Measurements from ENCODE around the gene RHOG. TPM values are rescaled to one million over a fixed set of nuclear protein-coding genes. Genes with fewer than 3 reads are reported as not detected.

The RHOG gene
- total and polyA plus RNA-seq, 9 of the 15 experiments (the other 6 are each of a cell fraction or from before 2014, with no cell fraction given) = 22.6 to 162 (median 80.3) TPM

DNA sequence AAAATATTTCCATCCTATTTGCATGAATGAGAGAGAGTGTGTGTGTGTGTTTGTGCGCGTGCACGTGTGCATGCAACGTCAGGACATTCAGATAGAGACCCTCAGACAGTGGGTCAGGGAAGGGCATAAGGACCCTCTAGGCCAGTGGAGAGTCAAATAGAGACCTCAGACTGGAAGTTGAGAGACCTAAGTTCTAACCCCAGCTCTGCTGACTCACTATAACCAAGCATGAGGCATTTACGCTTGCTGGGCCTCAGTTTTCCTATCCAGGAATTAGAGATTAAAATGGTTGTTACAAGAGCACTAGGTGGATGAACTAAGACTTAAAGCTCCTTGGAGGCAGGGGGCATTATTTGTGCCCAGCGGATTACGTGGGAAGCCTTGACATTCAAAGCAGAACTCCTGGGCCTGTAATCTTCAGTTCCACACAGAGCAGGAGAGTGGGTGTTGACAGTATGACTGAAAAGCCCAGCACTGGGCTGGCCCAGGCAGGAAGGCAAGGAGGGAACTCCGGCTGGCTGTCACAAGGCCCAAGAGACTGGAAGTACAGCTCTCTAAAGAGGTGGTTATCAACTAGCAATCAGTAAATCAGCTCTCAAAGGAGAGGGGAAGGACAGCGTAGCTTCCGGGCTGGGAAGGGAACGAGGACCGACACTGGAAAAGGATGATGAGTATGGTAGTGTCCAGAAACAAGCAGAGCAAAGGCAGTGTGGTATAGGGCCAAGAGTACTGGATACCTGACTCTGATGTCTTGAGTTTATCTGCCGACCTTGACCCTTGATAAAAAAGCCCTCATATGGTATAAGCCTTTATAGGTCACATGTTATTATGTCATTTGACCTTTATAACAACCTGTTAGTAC is 9.2 kb downstream of the RHOG start (continued):
- TF ChIP-seq, protein P1, sequence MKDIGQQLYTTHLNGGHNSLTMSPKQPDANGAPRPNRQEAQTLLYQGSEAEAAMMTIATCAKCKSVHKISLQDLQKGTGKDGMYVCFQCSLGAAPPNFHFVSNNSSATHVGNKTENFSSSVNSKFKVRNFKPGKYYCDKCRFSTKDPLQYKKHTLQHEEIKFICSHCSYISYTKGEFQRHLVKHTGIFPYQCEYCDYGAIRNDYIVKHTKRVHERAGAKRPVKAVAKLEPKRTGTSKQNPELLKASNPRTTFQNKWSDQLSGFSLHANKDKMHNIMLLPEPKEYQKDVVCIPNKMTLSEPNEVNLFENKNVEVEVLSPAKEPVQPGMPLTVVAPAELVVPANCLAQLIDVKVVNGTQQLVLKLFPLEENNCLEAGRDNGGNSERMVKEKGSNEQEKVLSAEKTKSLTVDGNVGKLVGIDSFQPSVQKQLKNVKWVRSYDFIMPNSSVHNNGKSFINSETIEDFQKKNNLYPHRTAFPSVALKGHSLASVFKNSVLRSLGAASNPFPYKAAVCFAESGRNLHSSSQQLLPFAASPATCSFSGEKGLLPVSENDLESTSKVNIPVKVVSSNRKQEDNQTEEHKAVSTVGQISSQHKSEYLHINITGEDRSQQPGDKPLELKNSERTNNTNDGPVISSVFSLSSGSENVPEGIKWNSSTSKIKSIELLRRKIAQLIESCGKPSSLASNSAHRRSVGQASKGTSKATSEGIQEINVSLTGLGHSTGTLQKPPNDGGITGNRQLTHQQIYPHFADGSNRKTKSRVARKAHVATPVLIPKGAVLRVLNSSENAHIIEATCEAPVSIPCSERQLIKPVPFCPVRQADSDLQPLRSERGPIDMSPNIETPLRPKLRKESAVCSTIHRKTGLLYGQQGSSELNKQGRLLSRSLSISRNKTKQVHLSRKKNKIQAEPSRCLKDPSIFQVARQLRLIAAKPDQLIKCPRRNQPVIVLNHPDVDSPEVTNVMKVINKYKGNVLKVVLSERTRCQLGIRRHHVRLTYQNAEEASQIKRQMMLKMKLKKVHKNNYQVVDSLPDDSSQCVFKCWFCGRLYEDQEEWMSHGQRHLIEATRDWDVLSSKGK (CRISPR knock-in tag; IDR thresholded peaks at IDR 0.05) = no peak
- TF ChIP-seq ZNF311 (CRISPR knock-in tag; IDR thresholded peaks at IDR 0.05) (no peak), MTA3 (IDR thresholded peaks at IDR 0.05; ENCODE audit: borderline replicate concordance) (peak; percentile 57; the same call in 1 of the 2 replicates), RBM22 (IDR thresholded peaks at IDR 0.05; ENCODE audit: low read depth, low read length, poor library complexity, severe bottlenecking) (no peak), ZNF23 (CRISPR knock-in tag; IDR thresholded peaks at IDR 0.05) (no peak), ZKSCAN1 (IDR thresholded peaks at IDR 0.05; ENCODE audit: low read depth, low read length) (no peak), IRF2 (CRISPR knock-in tag; IDR thresholded peaks at IDR 0.05) (no peak), HDAC3 (IDR thresholded peaks at IDR 0.05; ENCODE audit: borderline replicate concordance, partially characterized antibody) (no peak), ZNF408 (CRISPR knock-in tag; IDR thresholded peaks at IDR 0.05; ENCODE audit: low read depth) (no peak)
- TF ChIP-seq, protein P2, sequence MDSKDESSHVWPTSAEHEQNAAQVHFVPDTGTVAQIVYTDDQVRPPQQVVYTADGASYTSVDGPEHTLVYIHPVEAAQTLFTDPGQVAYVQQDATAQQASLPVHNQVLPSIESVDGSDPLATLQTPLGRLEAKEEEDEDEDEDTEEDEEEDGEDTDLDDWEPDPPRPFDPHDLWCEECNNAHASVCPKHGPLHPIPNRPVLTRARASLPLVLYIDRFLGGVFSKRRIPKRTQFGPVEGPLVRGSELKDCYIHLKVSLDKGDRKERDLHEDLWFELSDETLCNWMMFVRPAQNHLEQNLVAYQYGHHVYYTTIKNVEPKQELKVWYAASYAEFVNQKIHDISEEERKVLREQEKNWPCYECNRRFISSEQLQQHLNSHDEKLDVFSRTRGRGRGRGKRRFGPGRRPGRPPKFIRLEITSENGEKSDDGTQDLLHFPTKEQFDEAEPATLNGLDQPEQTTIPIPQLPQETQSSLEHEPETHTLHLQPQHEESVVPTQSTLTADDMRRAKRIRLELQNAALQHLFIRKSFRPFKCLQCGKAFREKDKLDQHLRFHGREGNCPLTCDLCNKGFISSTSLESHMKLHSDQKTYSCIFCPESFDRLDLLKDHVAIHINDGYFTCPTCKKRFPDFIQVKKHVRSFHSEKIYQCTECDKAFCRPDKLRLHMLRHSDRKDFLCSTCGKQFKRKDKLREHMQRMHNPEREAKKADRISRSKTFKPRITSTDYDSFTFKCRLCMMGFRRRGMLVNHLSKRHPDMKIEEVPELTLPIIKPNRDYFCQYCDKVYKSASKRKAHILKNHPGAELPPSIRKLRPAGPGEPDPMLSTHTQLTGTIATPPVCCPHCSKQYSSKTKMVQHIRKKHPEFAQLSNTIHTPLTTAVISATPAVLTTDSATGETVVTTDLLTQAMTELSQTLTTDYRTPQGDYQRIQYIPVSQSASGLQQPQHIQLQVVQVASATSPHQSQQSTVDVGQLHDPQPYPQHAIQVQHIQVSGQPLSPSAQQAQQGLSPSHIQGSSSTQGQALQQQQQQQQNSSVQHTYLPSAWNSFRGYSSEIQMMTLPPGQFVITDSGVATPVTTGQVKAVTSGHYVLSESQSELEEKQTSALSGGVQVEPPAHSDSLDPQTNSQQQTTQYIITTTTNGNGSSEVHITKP (IDR thresholded peaks at IDR 0.05; ENCODE audit: partially characterized antibody) = peak; percentile 22
- TF ChIP-seq, protein P3, sequence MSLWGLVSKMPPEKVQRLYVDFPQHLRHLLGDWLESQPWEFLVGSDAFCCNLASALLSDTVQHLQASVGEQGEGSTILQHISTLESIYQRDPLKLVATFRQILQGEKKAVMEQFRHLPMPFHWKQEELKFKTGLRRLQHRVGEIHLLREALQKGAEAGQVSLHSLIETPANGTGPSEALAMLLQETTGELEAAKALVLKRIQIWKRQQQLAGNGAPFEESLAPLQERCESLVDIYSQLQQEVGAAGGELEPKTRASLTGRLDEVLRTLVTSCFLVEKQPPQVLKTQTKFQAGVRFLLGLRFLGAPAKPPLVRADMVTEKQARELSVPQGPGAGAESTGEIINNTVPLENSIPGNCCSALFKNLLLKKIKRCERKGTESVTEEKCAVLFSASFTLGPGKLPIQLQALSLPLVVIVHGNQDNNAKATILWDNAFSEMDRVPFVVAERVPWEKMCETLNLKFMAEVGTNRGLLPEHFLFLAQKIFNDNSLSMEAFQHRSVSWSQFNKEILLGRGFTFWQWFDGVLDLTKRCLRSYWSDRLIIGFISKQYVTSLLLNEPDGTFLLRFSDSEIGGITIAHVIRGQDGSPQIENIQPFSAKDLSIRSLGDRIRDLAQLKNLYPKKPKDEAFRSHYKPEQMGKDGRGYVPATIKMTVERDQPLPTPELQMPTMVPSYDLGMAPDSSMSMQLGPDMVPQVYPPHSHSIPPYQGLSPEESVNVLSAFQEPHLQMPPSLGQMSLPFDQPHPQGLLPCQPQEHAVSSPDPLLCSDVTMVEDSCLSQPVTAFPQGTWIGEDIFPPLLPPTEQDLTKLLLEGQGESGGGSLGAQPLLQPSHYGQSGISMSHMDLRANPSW (CRISPR knock-in tag; IDR thresholded peaks at IDR 0.05) = no peak
- TF ChIP-seq, protein P4, sequence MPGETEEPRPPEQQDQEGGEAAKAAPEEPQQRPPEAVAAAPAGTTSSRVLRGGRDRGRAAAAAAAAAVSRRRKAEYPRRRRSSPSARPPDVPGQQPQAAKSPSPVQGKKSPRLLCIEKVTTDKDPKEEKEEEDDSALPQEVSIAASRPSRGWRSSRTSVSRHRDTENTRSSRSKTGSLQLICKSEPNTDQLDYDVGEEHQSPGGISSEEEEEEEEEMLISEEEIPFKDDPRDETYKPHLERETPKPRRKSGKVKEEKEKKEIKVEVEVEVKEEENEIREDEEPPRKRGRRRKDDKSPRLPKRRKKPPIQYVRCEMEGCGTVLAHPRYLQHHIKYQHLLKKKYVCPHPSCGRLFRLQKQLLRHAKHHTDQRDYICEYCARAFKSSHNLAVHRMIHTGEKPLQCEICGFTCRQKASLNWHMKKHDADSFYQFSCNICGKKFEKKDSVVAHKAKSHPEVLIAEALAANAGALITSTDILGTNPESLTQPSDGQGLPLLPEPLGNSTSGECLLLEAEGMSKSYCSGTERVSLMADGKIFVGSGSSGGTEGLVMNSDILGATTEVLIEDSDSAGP (CRISPR knock-in tag; IDR thresholded peaks at IDR 0.05) = no peak
- TF ChIP-seq, protein P5, sequence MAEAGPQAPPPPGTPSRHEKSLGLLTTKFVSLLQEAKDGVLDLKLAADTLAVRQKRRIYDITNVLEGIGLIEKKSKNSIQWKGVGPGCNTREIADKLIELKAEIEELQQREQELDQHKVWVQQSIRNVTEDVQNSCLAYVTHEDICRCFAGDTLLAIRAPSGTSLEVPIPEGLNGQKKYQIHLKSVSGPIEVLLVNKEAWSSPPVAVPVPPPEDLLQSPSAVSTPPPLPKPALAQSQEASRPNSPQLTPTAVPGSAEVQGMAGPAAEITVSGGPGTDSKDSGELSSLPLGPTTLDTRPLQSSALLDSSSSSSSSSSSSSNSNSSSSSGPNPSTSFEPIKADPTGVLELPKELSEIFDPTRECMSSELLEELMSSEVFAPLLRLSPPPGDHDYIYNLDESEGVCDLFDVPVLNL (CRISPR knock-in tag; IDR thresholded peaks at IDR 0.05; ENCODE audit: low read depth) = no peak

All from K562 (cell line).